ENCODE results near the gene GAB2. TPM values are rescaled to one million over a fixed set of nuclear protein-coding genes. Genes with fewer than 3 reads are reported as not detected.

Gene GAB2
- total RNA-seq, 1 experiment from 2014 or later, result 10.0 TPM

GRCh38 chr11:78351979-78352841 is 65.4 kb downstream of the GAB2 start:
- ATAC-seq (0 out of 2 replicates have a peak, but pooled peaks have one; percentile 11), DNase-seq (ENCODE audit: low read depth, low spot score) (no peak)
- Histone ChIP-seq H3K27me3 (ENCODE audit: control insufficient read depth, insufficient read depth, low read length) (no peaks in the 10 kb centered on the region), H3K27ac (ENCODE audit: low read length) (no peak overlapping the region), H3K9me3 (ENCODE audit: control insufficient read depth, insufficient read depth, low read depth, low read length) (no peaks in the 10 kb centered on the region), H3K36me3 (ENCODE audit: control insufficient read depth, insufficient read depth, low read length) (no peaks in the 10 kb centered on the region), H3K4me1 (ENCODE audit: control insufficient read depth, insufficient read depth, low read length) (peaks cover 21% of the 10 kb centered on the region), H3K4me3 (ENCODE audit: low read depth in 2 of 2, low read length in 2 of 2) (no peak overlapping the region)
- no TSS peak for BruUV-seq (replicated peaks)
- TF ChIP-seq CTCF (IDR thresholded peaks at IDR 0.05), result no peak
- no peak for TF ChIP-seq TCF7L2 (IDR thresholded peaks at IDR 0.05; ENCODE audit: low read depth, low read length)
- no peak for TF ChIP-seq POLR2AphosphoS5 (IDR thresholded peaks at IDR 0.05; ENCODE audit: low read depth, low read length)
- no peak for TF ChIP-seq SIN3A (IDR thresholded peaks at IDR 0.05; ENCODE audit: borderline replicate concordance, insufficient read depth, low read depth, low read length)
- in situ Hi-C loops (cut with HindIII; ENCODE audit: low pct_unique_long_range_greater_than_20kb, low sequenced_read_pairs) (no loop called here), intact Hi-C loops (cut with micrococcal nuclease; ENCODE audit: unreplicated experiment) (no loop called here)
- POLR2A ChIA-PET, result interaction anchor here (0.5 kb wide), 1 partner anchor 91 kb away, joined by 10 read pairs; no protein-coding TSS in a partner anchor
- CTCF ChIA-PET, result no interaction called here

DNA sequence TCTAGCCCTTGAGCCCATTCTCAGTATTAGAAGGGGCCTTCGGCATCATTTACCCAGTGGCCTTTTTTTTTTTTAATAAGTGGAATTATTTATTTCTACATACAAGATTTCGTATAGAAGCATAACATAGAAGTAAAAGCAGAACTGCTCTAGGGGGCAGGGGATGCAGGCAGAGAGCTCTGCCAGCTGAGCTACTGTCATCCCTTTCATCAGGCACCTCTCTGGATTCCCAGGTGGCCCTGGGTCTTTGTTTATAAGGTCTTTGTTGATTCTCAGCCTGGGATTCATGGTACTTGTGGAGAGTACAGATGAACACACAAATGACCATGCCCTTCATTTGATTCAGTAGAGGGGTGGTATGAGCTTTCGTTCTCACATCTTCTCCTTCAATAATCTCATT is 66.4 kb downstream of the GAB2 start:
- Histone ChIP-seq H3K27ac (ENCODE audit: low read length) (peak overlapping the region; percentile 78), H3K27me3 (ENCODE audit: control insufficient read depth, insufficient read depth, low read length) (no peaks in the 10 kb centered on the region), H3K4me1 (ENCODE audit: control insufficient read depth, insufficient read depth, low read length) (peaks cover 23% of the 10 kb centered on the region), H3K4me3 (ENCODE audit: low read depth in 2 of 2, low read length in 2 of 2) (peak overlapping the region in 1 of 2 experiments; percentile 17; a peak in 2 of 4 replicates), H3K9me3 (ENCODE audit: control insufficient read depth, insufficient read depth, low read depth, low read length) (no peaks in the 10 kb centered on the region), H3K36me3 (ENCODE audit: control insufficient read depth, insufficient read depth, low read length) (no peaks in the 10 kb centered on the region)
- POLR2A ChIA-PET, result interaction anchor here (0.5 to 0.7 kb wide), 2 partner anchors 92 to 163 kb away, joined by 6 to 10 read pairs; partner anchors contain the start of gene KCTD21
- in situ Hi-C loops (cut with HindIII; ENCODE audit: low pct_unique_long_range_greater_than_20kb, low sequenced_read_pairs), result no loop called here
- CTCF ChIA-PET, result interaction anchor here (0.7 kb wide), 1 partner anchor 196 kb away, joined by 6 read pairs; no protein-coding TSS in a partner anchor
- intact Hi-C loops (cut with micrococcal nuclease; ENCODE audit: unreplicated experiment), result no loop called here
- DNase-seq (ENCODE audit: low read depth, low spot score), result no peak
- TF ChIP-seq, protein P1, sequence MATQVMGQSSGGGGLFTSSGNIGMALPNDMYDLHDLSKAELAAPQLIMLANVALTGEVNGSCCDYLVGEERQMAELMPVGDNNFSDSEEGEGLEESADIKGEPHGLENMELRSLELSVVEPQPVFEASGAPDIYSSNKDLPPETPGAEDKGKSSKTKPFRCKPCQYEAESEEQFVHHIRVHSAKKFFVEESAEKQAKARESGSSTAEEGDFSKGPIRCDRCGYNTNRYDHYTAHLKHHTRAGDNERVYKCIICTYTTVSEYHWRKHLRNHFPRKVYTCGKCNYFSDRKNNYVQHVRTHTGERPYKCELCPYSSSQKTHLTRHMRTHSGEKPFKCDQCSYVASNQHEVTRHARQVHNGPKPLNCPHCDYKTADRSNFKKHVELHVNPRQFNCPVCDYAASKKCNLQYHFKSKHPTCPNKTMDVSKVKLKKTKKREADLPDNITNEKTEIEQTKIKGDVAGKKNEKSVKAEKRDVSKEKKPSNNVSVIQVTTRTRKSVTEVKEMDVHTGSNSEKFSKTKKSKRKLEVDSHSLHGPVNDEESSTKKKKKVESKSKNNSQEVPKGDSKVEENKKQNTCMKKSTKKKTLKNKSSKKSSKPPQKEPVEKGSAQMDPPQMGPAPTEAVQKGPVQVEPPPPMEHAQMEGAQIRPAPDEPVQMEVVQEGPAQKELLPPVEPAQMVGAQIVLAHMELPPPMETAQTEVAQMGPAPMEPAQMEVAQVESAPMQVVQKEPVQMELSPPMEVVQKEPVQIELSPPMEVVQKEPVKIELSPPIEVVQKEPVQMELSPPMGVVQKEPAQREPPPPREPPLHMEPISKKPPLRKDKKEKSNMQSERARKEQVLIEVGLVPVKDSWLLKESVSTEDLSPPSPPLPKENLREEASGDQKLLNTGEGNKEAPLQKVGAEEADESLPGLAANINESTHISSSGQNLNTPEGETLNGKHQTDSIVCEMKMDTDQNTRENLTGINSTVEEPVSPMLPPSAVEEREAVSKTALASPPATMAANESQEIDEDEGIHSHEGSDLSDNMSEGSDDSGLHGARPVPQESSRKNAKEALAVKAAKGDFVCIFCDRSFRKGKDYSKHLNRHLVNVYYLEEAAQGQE (IDR thresholded peaks at IDR 0.05; ENCODE audit: insufficient read depth in 1 of 2, low read depth in 2 of 2, low read length in 1 of 2), result no peak
- TF ChIP-seq SIN3A (IDR thresholded peaks at IDR 0.05; ENCODE audit: borderline replicate concordance, insufficient read depth, low read depth, low read length) (no peak), TCF7L2 (IDR thresholded peaks at IDR 0.05; ENCODE audit: low read depth, low read length) (no peak), CTCF (IDR thresholded peaks at IDR 0.05) (no peak), POLR2AphosphoS5 (IDR thresholded peaks at IDR 0.05; ENCODE audit: low read depth, low read length) (no peak)
- no TSS peak for BruUV-seq (replicated peaks)
- ATAC-seq, result peak; percentile 12; the same call in 1 of the 2 replicates
